Ovary (tissue), 9 donors: ENCODE measurements around the gene SMYD5. TPM values are rescaled to one million over a fixed set of nuclear protein-coding genes. Genes with fewer than 3 reads are reported as not detected.

ENCODE experiments used
- DNase-seq, 5 donors: peaks; one replicate each; pipeline ENCODE4 v3.0.0-alpha.2; 2019 to 2020
- H3K27ac ChIP-seq, 2 donors: fragments of 200-600 bp; one replicate each; pipeline versions ENCODE4 v1.5.1 to v1.8.0; 2019 to 2022
- H3K27me3 ChIP-seq: fragments of 200-600 bp; one replicate; pipeline ENCODE4 v1.8.0; 2022
- H3K36me3 ChIP-seq: fragments of 200-600 bp; sonication (generic); one replicate; pipeline ENCODE4 v1.5.1; 2019
- H3K4me1 ChIP-seq: one replicate; pipeline ENCODE4 v1.8.1; 2013; ENCODE audit warnings: mild to moderate bottlenecking, moderate library complexity; ENCODE audit not compliant: insufficient read depth
- H3K4me3 ChIP-seq: fragments of 200-600 bp; sonication (generic); one replicate; pipeline ENCODE4 v1.5.1; 2017
- H3K9me3 ChIP-seq, 2 donors: fragments of 200-600 bp in 1 of 2; sonication (generic) in 1 of 2; one replicate each; pipeline versions ENCODE4 v1.5.1 to v1.8.1; 2013 to 2019; ENCODE audit warnings: mild to moderate bottlenecking in 1 of 2, moderate library complexity in 1 of 2
- CTCF ChIP-seq, 3 donors: fragments of 450-650 bp in 2 of 3; fragments of 200-600 bp in 1 of 3; IDR thresholded peaks; one replicate each; pipeline versions ENCODE4 v1.5.1 to v1.8.0; 2016 to 2022; ENCODE audit warnings: antibody characterized with exemption in 3 of 3, mild to moderate bottlenecking in 1 of 3
- EP300 ChIP-seq: sonication (generic); formaldehyde crosslinking; IDR thresholded peaks from one replicate; pipeline ENCODE4 v1.6.1; 2017; ENCODE audit warnings: antibody characterized with exemption
- POLR2A ChIP-seq: fragments of 450-650 bp; IDR thresholded peaks from one replicate; pipeline ENCODE4 v1.6.1; 2017; ENCODE audit warnings: antibody characterized with exemption, mild to moderate bottlenecking, moderate library complexity
- WGBS, 3 donors: extraction: QIAGEN DNeasy Blood & Tissue Kit in 1 of 3; methylation state at CpG; one replicate each; pipeline versions ENCODE4 v1.1.5 to v1.1.7; 2013 to 2017; 5-methylcytosine and 5-hydroxymethylcytosine counted together
- intact Hi-C, 4 donors: fragments of 100-400 bp; cut with DNase I; formaldehyde crosslinking; loops; one replicate each; pipeline versions ENCODE4 v1.11.0 to v1.15.1; 2022 to 2023
- polyA plus RNA-seq, 2 donors: library from polyadenylated mRNA; stranded (reverse); fragments of 200-250 nt in 1 of 2; fragments of 350-450 nt in 1 of 2; fragmentation: Illumina TruSeq in 1 of 2; extraction: RNeasy Lipid Tissue Mini Kit (QIAGEN cat#74804) in 1 of 2; gene quantifications; one replicate each; pipeline ENCODE4 v1.2.3, GENCODE V29; 2013 to 2014
- total RNA-seq, 7 donors: library from RNA; depleted of rRNA in 2 of 7; stranded (reverse); fragments of >200 nt in 2 of 7; fragmentation: NEBNext Ultra II Directional in 3 of 7; extraction: Animal tissue kit (Norgen Biotek cat#: 25700) in 3 of 7; gene quantifications; one replicate each; pipeline versions ENCODE4 v1.1.0 to v1.2.4, GENCODE V29; 2016 to 2023
- donor health status: DM: no; HTN: no; CAD: no; lungs with moderate emphysema.
- donor health status: DM: no; HTN: no; CAD: no.
- donor health status: Bipolar disorder and iron deficiency.
- donor health status: DM: yes; HTN: yes; CAD: no.
- donor health status: DM: no; HTN: no; CAD: no.
- donor health status: DM: yes; HTN: yes; CAD: no.

The SMYD5 gene
- total and polyA plus RNA-seq, 9 donors, result 14.1 to 37.9 (median 26.1) TPM

GRCh38 chr2:73176205-73176880 is 37.7 kb upstream of the SMYD5 start:
- TF ChIP-seq CTCF (IDR thresholded peaks at IDR 0.05), result no peak
- no peak for TF ChIP-seq EP300
- no peak for TF ChIP-seq POLR2A
- DNase-seq, result peak in 4 of 5 donors; percentile 35 to 44 (median 38)
- intact Hi-C loops, result loop anchor here (5.0 to 10.0 kb wide), 5 partner anchors 89 to 402 kb away; partner anchors contain the start of gene SPR (in 1 of the 4)

GRCh38 chr2:73176881-73177644 is 37.0 kb upstream of the SMYD5 start:
- Histone ChIP-seq H3K27me3 (no peaks in the 10 kb centered on the region), H3K27ac (no peak overlapping the region), H3K4me3 (peak overlapping the region; percentile 42), H3K9me3 (no peaks in the 10 kb centered on the region), H3K4me1 (peaks cover 2% of the 10 kb centered on the region), H3K36me3 (no peaks in the 10 kb centered on the region)
- WGBS, 3 donors, result 1% methylated on average over 53 to 56 of the region's 56 CpGs
- intact Hi-C loops, result loop anchor here (5.0 to 10.0 kb wide), 5 partner anchors 90 to 402 kb away; partner anchors contain the start of gene SPR (in 1 of the 4)
- TF ChIP-seq CTCF (IDR thresholded peaks at IDR 0.05) (peak; percentile 94 to 99 (median 98)), POLR2A (no peak)
- DNase-seq, result peak; percentile 82 to 95 (median 92)

More at GRCh38 chr2:73176205-73176880, 37.7 kb upstream of the SMYD5 start:
- Histone ChIP-seq H3K9me3 (no peaks in the 10 kb centered on the region), H3K27me3 (no peaks in the 10 kb centered on the region), H3K27ac (no peak overlapping the region), H3K4me3 (peak overlapping the region; percentile 42), H3K4me1 (peaks cover 2% of the 10 kb centered on the region), H3K36me3 (no peaks in the 10 kb centered on the region)
- 2 to 5% (median 3%) methylated on average over 17 to 31 of the region's 31 CpGs for WGBS, 3 donors

DNA sequence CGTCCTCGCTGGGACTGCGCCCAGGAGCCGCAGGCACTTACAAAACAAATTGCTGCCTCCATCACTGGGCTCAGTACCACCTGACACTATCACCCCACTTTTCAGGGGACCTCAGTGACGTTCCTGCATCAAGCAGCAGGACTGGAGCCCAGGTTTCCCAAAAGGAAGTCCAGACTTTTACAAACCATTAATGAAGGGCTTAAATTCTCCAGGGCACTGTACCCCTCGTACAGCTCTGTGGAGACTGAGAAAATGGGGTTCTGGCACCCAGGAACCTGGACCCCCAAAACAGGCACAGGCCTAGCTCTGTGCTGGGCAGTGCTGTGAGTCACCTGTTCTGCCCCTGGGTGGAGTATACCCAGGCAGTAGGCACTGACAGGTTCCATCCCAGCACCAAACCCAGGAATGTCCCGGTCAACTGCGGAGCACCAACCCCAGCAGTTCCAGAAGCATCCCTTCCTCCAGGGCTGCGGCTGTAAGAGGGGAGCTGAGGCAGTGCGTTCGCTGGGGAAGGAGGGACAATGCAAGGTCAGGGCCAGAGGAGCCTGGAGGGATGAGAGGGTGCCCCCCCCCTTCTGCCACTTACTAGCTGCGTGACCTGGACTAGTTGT is 36.3 kb upstream of the SMYD5 start:
- 5 to 11% (median 8%) methylated on average over 12 of the region's 12 CpGs for WGBS, 3 donors
- H3K27me3 ChIP-seq, result no peaks in the 10 kb centered on the region
- H3K4me1 ChIP-seq, result peaks cover 2% of the 10 kb centered on the region
- TF ChIP-seq EP300 (no peak), CTCF (IDR thresholded peaks at IDR 0.05) (no peak), POLR2A (no peak)
- intact Hi-C loops, result loop anchor here (5.0 to 10.0 kb wide), 5 partner anchors 90 to 403 kb away; partner anchors contain the start of gene SPR (in 1 of the 4)
- no peak overlapping the region for H3K4me3 ChIP-seq
- no peak overlapping the region for H3K27ac ChIP-seq
- H3K9me3 ChIP-seq, result no peaks in the 10 kb centered on the region
- DNase-seq, result no peak
- H3K36me3 ChIP-seq, result no peaks in the 10 kb centered on the region

- no peak overlapping the region for H3K4me3 ChIP-seq
- DNase-seq, result no peak
- no peaks in the 10 kb centered on the region for H3K9me3 ChIP-seq
- no peak overlapping the region for H3K27ac ChIP-seq
- H3K27me3 ChIP-seq, result no peaks in the 10 kb centered on the region
- no peak for TF ChIP-seq POLR2A
- TF ChIP-seq CTCF (IDR thresholded peaks at IDR 0.05), result no peak
- TF ChIP-seq EP300, result no peak
- H3K36me3 ChIP-seq, result no peaks in the 10 kb centered on the region
- intact Hi-C loops, result no loop called here
- 83 to 88% (median 83%) methylated on average over 2 of the region's 2 CpGs for WGBS, 3 donors
- H3K4me1 ChIP-seq, result no peaks in the 10 kb centered on the region
Observed at GRCh38 chr2:73185965-73186364, 28.1 kb upstream of the SMYD5 start.
